ENCODE measurements around the gene TUBA4A.
A peak's percentile ranks its signal among the peaks of the same experiment; 100 is the strongest.
"Not testable (repeated sequence)": the region's sequence is repeated elsewhere in the genome, so short reads cannot be mapped to it uniquely, and the experiment has no call there.

TUBA4A gene

GRCh38 chr2:219210886-219211362 is 42.8 kb downstream of the TUBA4A start:
- DNase-seq (ENCODE audit: low read depth in 2 of 2) = no peak

GRCh38 chr2:219210196-219210885 is 43.4 kb downstream of the TUBA4A start:
- DNase-seq (ENCODE audit: low read depth in 2 of 2) = no peak

GRCh38 chr2:219209236-219210195 is 44.2 kb downstream of the TUBA4A start:
- DNase-seq (ENCODE audit: low read depth in 2 of 2) = no peak

GRCh38 chr2:219207884-219208740 is 45.6 kb downstream of the TUBA4A start:
- DNase-seq (ENCODE audit: low read depth in 2 of 2) = no peak

- DNase-seq (ENCODE audit: low read depth in 2 of 2) = no peak
Measured at GRCh38 chr2:219207134-219207883, 46.4 kb downstream of the TUBA4A start.

- DNase-seq (ENCODE audit: low read depth in 2 of 2) = peak; percentile 86 to 87
Measured at GRCh38 chr2:219206328-219207133, 47.2 kb downstream of the TUBA4A start, which contains the start of gene ZFAND2B. TSS of gene ZFAND2B (plus strand) at chr2:219206782. CDS start at chr2:219206988, 206 bp downstream.

- no peak for DNase-seq (ENCODE audit: low read depth in 2 of 2)
Measured at GRCh38 chr2:219205981-219206327, 47.8 kb downstream of the TUBA4A start.

- DNase-seq (ENCODE audit: low read depth in 2 of 2) = no peak
Measured at GRCh38 chr2:219205165-219205538, 48.6 kb downstream of the TUBA4A start.

GRCh38 chr2:219204425-219205164 is 49.1 kb downstream of the TUBA4A start:
- DNase-seq (ENCODE audit: low read depth in 2 of 2) = no peak

GRCh38 chr2:219201331-219201730 is 52.4 kb downstream of the TUBA4A start:
- DNase-seq (ENCODE audit: low read depth in 2 of 2) = not testable (repeated sequence)

- not testable (repeated sequence) for DNase-seq (ENCODE audit: low read depth in 2 of 2)
Measured at GRCh38 chr2:219200502-219201326, 53.0 kb downstream of the TUBA4A start.

Measured in fibroblast of skin of left quadriceps (primary cell).